Thyroid gland (tissue), 4 donors: Measurements from ENCODE around the gene DTHD1. TPM values are rescaled to one million over a fixed set of nuclear protein-coding genes. Genes with fewer than 3 reads are reported as not detected.

Source experiments
- DNase-seq, 2 donors: peaks; one replicate each; pipeline ENCODE4 v3.0.0-alpha.2; 2019
- H3K27ac ChIP-seq, 3 donors: fragments of 200-600 bp; sonication (generic); 1 replicate in 2 of 3; 2 replicates in 1 of 3; pipeline ENCODE4 v1.5.1; 2016 to 2019; ENCODE audit warnings: mild to moderate bottlenecking in 1 of 3, moderate library complexity in 1 of 3
- H3K27me3 ChIP-seq: fragments of 200-600 bp; sonication (generic); one replicate; pipeline ENCODE4 v1.5.1; 2019
- H3K36me3 ChIP-seq, 2 donors: fragments of 200-600 bp; sonication (generic); one replicate each; pipeline ENCODE4 v1.5.1; 2016 to 2019
- H3K4me1 ChIP-seq, 2 donors: fragments of 200-600 bp; sonication (generic); one replicate each; pipeline ENCODE4 v1.5.1; 2017 to 2019
- H3K4me3 ChIP-seq, 3 donors: fragments of 200-600 bp; sonication (generic); replicated peaks in 1 of 3; 1 replicate in 2 of 3; 2 replicates in 1 of 3; pipeline ENCODE4 v1.5.1; 2016; ENCODE audit warnings: mild to moderate bottlenecking in 1 of 3
- H3K9me3 ChIP-seq: fragments of 200-600 bp; sonication (generic); one replicate; pipeline ENCODE4 v1.5.1; 2017
- POLR2A ChIP-seq, 2 donors: fragments of 450-650 bp; IDR thresholded peaks; one replicate each; pipeline ENCODE4 v1.6.1; 2017; ENCODE audit warnings: antibody characterized with exemption in 2 of 2, mild to moderate bottlenecking in 2 of 2, moderate library complexity in 1 of 2
- WGBS, 2 donors: methylation state at CpG; one replicate each; pipeline ENCODE4 v1.1.5; 2017; 5-methylcytosine and 5-hydroxymethylcytosine counted together
- intact Hi-C: fragments of 100-400 bp; cut with DNase I; formaldehyde crosslinking; loops from one replicate; pipeline ENCODE4 v1.15.1; 2023
- total RNA-seq, 4 donors: library from RNA; depleted of rRNA; stranded (reverse); fragments of >200 nt; gene quantifications; one replicate each; pipeline ENCODE4 v1.2.3, GENCODE V29; 2016
- TF ChIP-seq, protein P1 (sequence below), 6 experiments: fragments of 200-600 bp in 3 of 6; fragments of 450-650 bp in 3 of 6; sonication (generic) in 3 of 6; IDR thresholded peaks; one replicate each; pipeline ENCODE4 v1.5.1; 2016 to 2019; ENCODE audit warnings: antibody characterized with exemption in 6 of 6, mild to moderate bottlenecking in 2 of 6, inconsistent platforms in 1 of 6, moderate library complexity in 1 of 6

Gene DTHD1
- total RNA-seq, 4 donors from 2014 or later = 0.27 to 0.71 (median 0.52) TPM

DNA sequence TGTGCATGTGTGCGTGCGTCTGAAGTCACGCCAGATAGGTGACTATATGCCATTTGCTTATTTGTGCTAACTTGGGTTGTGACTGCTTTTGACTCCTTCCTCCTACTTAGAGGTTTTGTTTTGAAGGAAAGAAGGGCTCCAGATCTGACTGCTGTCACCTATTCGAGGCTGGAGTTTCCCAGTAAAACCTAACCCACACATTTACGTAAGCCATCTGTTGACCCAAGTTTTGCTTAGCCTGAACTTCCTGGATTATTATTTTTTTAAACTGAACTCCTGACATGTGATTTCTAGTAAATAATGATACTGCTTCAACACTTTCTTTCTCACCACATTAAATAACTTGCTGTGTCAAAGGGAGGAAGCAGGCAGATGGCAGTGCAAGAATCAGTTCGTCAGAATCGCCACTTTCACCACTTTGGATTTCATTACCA is 41.5 kb downstream of the DTHD1 start:
- no peak overlapping the region for H3K27ac ChIP-seq
- intact Hi-C loops = no loop called here
- TF ChIP-seq, protein P1, sequence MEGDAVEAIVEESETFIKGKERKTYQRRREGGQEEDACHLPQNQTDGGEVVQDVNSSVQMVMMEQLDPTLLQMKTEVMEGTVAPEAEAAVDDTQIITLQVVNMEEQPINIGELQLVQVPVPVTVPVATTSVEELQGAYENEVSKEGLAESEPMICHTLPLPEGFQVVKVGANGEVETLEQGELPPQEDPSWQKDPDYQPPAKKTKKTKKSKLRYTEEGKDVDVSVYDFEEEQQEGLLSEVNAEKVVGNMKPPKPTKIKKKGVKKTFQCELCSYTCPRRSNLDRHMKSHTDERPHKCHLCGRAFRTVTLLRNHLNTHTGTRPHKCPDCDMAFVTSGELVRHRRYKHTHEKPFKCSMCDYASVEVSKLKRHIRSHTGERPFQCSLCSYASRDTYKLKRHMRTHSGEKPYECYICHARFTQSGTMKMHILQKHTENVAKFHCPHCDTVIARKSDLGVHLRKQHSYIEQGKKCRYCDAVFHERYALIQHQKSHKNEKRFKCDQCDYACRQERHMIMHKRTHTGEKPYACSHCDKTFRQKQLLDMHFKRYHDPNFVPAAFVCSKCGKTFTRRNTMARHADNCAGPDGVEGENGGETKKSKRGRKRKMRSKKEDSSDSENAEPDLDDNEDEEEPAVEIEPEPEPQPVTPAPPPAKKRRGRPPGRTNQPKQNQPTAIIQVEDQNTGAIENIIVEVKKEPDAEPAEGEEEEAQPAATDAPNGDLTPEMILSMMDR (IDR thresholded peaks at IDR 0.05) = no peak
- TF ChIP-seq POLR2A (IDR thresholded peaks at IDR 0.05) = no peak

DNA sequence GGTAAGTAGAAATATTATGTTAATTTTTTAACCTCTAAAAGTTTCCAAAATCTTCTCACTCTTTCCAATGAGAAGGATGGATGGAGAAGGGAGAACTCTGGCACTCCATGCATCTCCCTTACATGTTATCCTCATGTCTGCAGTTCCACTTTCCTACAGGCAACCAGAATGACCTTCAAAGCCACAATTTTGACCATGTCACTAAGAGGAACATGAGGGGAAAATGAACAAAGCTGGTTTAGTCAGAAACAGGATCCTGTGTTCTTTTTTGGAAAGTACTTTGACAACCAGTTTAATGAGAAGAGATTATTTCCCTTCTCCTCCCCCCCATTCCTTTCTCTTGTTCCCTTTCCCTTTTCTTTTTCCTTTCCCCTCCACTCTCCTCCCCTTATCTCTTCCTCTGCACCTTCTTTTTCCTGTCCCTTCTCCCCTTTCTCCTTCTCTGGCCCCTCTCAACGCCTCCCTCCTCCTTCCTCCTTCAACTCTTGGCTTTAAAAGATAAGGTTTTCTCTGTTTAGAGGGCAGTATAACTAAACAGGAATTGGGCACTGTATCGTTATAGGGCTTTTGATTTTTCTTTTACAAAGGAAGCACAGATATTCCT is 42.5 kb downstream of the DTHD1 start:
- Histone ChIP-seq H3K27ac (no peak overlapping the region), H3K4me1 (no peaks in the 10 kb centered on the region), H3K27me3 (no peaks in the 10 kb centered on the region), H3K4me3 (no peak overlapping the region), H3K36me3 (no peaks in the 10 kb centered on the region), H3K9me3 (no peaks in the 10 kb centered on the region)
- TF ChIP-seq, protein P1 (IDR thresholded peaks at IDR 0.05) = no peak
- intact Hi-C loops = no loop called here
- no peak for DNase-seq
- WGBS, 2 donors = 68 to 71% methylated on average over 2 of the region's 2 CpGs

More for the DNA sequence above, 41.5 kb downstream of the DTHD1 start:
- Histone ChIP-seq H3K9me3 (no peaks in the 10 kb centered on the region), H3K4me1 (no peaks in the 10 kb centered on the region), H3K36me3 (no peaks in the 10 kb centered on the region), H3K27me3 (no peaks in the 10 kb centered on the region), H3K4me3 (no peak overlapping the region)
- no peak for DNase-seq
- 72% methylated on average over 7 of the region's 7 CpGs for WGBS, 2 donors

DNA sequence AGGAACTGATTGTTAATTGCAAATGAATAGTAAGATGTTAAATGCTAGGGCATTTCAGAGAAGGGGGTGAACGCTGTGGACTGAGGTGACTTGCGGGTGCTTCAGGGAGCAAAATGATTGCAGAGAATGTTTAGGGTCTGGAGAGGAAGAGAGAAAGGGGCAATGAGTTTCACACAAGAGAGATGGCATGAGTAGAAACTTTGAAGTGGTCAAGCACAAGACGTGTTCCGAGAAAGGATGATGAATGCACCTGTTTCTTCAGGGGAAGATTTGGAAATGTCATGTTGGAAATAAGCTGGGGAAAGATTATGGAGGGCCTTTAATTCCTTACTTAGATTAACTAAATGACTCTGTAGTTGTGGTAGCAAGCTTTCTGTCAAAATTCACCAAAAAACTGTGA is 43.4 kb downstream of the DTHD1 start:
- intact Hi-C loops = no loop called here
- Histone ChIP-seq H3K27ac (no peak overlapping the region), H3K9me3 (no peaks in the 10 kb centered on the region), H3K36me3 (no peaks in the 10 kb centered on the region), H3K4me3 (no peak overlapping the region), H3K4me1 (no peaks in the 10 kb centered on the region), H3K27me3 (no peaks in the 10 kb centered on the region)
- 93 to 94% methylated on average over 4 of the region's 4 CpGs for WGBS, 2 donors
- no peak for DNase-seq
- TF ChIP-seq, protein P1 (IDR thresholded peaks at IDR 0.05) = no peak
- no peak for TF ChIP-seq POLR2A (IDR thresholded peaks at IDR 0.05)

DNA sequence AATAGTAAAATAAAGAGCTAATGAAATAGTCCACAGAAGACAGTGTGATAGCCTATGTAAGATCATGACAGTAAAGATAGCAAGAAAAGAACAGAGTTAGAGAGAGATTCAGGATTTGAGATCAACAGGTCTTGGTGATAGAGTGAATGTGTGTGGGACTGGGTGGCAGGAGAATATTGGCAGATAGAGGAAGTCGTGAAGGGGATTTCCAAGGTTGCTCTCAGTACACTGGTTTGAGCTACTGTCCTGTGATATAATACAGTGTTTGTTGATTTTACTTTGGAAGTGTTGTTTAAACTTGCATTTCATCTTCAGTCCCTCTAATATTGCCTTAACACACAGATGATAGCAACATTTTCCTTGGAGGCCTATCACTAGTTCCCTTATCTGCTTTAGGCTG is 44.1 kb downstream of the DTHD1 start:
- no peak overlapping the region for H3K4me3 ChIP-seq
- H3K27ac ChIP-seq = no peak overlapping the region
- TF ChIP-seq POLR2A (IDR thresholded peaks at IDR 0.05) = no peak
- TF ChIP-seq, protein P1 (IDR thresholded peaks at IDR 0.05) = no peak
- no peak for DNase-seq
- H3K9me3 ChIP-seq = no peaks in the 10 kb centered on the region
- no peaks in the 10 kb centered on the region for H3K4me1 ChIP-seq
- no peaks in the 10 kb centered on the region for H3K27me3 ChIP-seq
- 0 to 82% methylated on average over 1 of the region's 1 CpG for WGBS, 2 donors
- no peaks in the 10 kb centered on the region for H3K36me3 ChIP-seq
- intact Hi-C loops = no loop called here

DNA sequence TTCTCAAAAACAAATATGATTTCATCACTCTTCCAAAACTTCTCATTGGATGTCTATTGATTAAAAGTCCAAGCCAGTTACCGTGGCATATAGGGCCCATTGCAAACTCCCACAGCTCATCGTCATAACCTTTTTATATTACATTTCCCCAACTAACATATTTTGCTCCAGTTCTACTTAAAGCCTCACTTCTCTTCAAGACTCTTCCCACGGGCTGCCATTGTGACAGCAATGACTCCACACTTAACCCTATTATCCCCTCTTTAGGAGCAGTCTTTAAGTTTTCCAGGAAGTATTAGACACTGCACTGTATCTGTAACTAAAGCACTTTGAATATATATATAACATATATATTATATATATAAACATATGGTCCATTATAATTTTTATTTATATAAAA is 44.5 kb downstream of the DTHD1 start:
- TF ChIP-seq, protein P1 (IDR thresholded peaks at IDR 0.05) = no peak
- TF ChIP-seq POLR2A (IDR thresholded peaks at IDR 0.05) = no peak
- H3K4me3 ChIP-seq = no peak overlapping the region
- intact Hi-C loops = no loop called here
- 76 to 80% methylated on average over 3 of the region's 3 CpGs for WGBS, 2 donors
- H3K27ac ChIP-seq = no peak overlapping the region
- no peaks in the 10 kb centered on the region for H3K27me3 ChIP-seq
- H3K9me3 ChIP-seq = no peaks in the 10 kb centered on the region
- no peak for DNase-seq
- H3K36me3 ChIP-seq = no peaks in the 10 kb centered on the region
- no peaks in the 10 kb centered on the region for H3K4me1 ChIP-seq
